Loucy (cell line): ENCODE results near the gene ALS2.

ENCODE experiments used
- H2AFZ ChIP-seq: fragments of 200-600 bp; sonication (generic); 2 replicates; pipeline ENCODE4 v1.6.0; 2016; ENCODE audit warnings: antibody characterized with exemption, mild to moderate bottlenecking, low read length, moderate library complexity
- H3F3A ChIP-seq: fragments of 200-600 bp; 2 replicates; pipeline ENCODE4 v1.6.0; 2016; ENCODE audit warnings: antibody characterized with exemption, low read depth, mild to moderate bottlenecking
- H3K27me3 ChIP-seq: fragments of 200-600 bp; sonication (generic); 2 replicates; pipeline ENCODE4 v1.6.1; 2014; ENCODE audit warnings: low read length, mild to moderate bottlenecking; ENCODE audit not compliant: insufficient read depth, poor library complexity, severe bottlenecking
- H3K36me3 ChIP-seq: fragments of 200-600 bp; sonication (generic); 2 replicates; pipeline ENCODE4 v1.6.1; 2016; ENCODE audit warnings: low read length; ENCODE audit not compliant: insufficient read depth
- H3K4me1 ChIP-seq: fragments of 200-600 bp; sonication (generic); 2 replicates; pipeline ENCODE4 v1.5.1; 2014; ENCODE audit warnings: low read length, mild to moderate bottlenecking; ENCODE audit not compliant: insufficient read depth, poor library complexity, severe bottlenecking
- H3K4me2 ChIP-seq: fragments of 200-600 bp; sonication (generic); 2 replicates; pipeline ENCODE4 v1.6.0; 2014; ENCODE audit warnings: antibody characterized with exemption, low read length, low read depth, mild to moderate bottlenecking; ENCODE audit not compliant: poor library complexity, severe bottlenecking
- H3K4me3 ChIP-seq: fragments of 200-600 bp; sonication (generic); 2 replicates; pipeline ENCODE4 v1.5.1; 2014; ENCODE audit warnings: low read length, mild to moderate bottlenecking, mixed read lengths; ENCODE audit not compliant: poor library complexity, severe bottlenecking
- H3K79me2 ChIP-seq: fragments of 200-600 bp; sonication (generic); 2 replicates; pipeline ENCODE4 v1.6.1; 2014; ENCODE audit warnings: low read length; ENCODE audit not compliant: insufficient read depth
- H3K9ac ChIP-seq: fragments of 200-600 bp; sonication (generic); 2 replicates; pipeline ENCODE4 v1.6.0; 2014; ENCODE audit warnings: mild to moderate bottlenecking, low read depth, low read length, moderate library complexity; ENCODE audit not compliant: poor library complexity, severe bottlenecking
- H3K9me2 ChIP-seq: fragments of 200-600 bp; sonication (generic); replicated peaks from 2 replicates; pipeline ENCODE4 v1.6.1; 2016; ENCODE audit warnings: low read depth, low read length, mixed read lengths
- H3K9me3 ChIP-seq: fragments of 200-600 bp; sonication (generic); 2 replicates; pipeline ENCODE4 v1.6.1; 2014; ENCODE audit warnings: mild to moderate bottlenecking, antibody characterized with exemption, low read length, low read depth; ENCODE audit not compliant: insufficient read depth
- H4K20me1 ChIP-seq: fragments of 200-600 bp; sonication (generic); 2 replicates; pipeline ENCODE4 v1.6.0; 2014; ENCODE audit warnings: antibody characterized with exemption, low read length, mild to moderate bottlenecking; ENCODE audit not compliant: insufficient read depth, poor library complexity, severe bottlenecking
- EZH2phosphoT487 ChIP-seq: fragments of 200-600 bp; IDR thresholded peaks from 2 replicates; pipeline ENCODE4 v1.6.1; 2018; ENCODE audit warnings: antibody characterized with exemption, mild to moderate bottlenecking, moderate library complexity, borderline replicate concordance
- TF ChIP-seq, protein P1 (sequence below): fragments of 200-600 bp; sonication (generic); conservative IDR thresholded peaks from 2 replicates; pipeline ENCODE4 v1.5.1; 2014; ENCODE audit warnings: mild to moderate bottlenecking, antibody characterized with exemption, low read length

ALS2 gene

DNA sequence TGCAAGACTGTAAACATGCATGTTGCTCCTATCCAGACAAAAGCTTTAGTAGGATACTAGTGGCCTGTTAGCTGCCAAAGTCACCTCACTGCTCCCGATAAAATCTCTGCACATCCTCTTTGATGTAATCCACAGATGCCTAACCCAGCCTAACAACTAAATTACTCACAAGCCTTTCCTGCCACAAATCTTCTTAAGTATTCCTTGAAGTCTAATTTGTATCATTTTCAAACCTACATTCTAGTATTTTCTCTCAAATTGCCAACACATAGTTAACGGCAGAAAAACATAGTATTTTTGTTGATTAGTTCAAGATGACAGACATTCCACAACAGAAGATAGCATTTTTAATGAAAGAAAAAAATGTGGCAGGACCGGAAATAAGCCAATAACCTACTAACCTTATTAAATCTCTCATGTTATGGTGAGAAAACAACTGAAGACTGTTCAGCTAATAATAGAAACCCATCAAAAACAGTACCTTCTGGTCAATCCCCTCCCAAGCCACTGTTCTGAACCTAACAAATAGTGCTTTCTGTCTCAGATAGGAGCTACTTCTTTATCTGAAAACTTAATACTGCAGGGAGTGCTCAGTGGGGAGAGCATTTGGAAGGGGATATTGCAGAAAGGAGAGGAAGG is 82.0 kb downstream of the ALS2 start, which contains the start of gene MPP4:
MPP4 (minus strand) TSS at position 57 of the 639 bp plus-strand sequence. CDS start 4,690 bp downstream, outside the sequence.
- no peaks in the 10 kb centered on the region for H3K79me2 ChIP-seq
- no peaks in the 10 kb centered on the region for H3F3A ChIP-seq
- H3K27me3 ChIP-seq: no peaks in the 10 kb centered on the region
- no peak within 1 kb of the TSS for H3K9ac ChIP-seq
- no peaks in the 10 kb centered on the region for H3K36me3 ChIP-seq
- no peaks in the 10 kb centered on the region for H3K9me3 ChIP-seq
- no peaks in the 10 kb centered on the region for H4K20me1 ChIP-seq
- no peak within 1 kb of the TSS for H2AFZ ChIP-seq
- H3K9me2 ChIP-seq: no peaks in the 10 kb centered on the region
- H3K4me1 ChIP-seq: no peaks in the 10 kb centered on the region
- H3K4me3 ChIP-seq: no peak within 1 kb of the TSS
- no peak for TF ChIP-seq EZH2phosphoT487
- TF ChIP-seq, protein P1, sequence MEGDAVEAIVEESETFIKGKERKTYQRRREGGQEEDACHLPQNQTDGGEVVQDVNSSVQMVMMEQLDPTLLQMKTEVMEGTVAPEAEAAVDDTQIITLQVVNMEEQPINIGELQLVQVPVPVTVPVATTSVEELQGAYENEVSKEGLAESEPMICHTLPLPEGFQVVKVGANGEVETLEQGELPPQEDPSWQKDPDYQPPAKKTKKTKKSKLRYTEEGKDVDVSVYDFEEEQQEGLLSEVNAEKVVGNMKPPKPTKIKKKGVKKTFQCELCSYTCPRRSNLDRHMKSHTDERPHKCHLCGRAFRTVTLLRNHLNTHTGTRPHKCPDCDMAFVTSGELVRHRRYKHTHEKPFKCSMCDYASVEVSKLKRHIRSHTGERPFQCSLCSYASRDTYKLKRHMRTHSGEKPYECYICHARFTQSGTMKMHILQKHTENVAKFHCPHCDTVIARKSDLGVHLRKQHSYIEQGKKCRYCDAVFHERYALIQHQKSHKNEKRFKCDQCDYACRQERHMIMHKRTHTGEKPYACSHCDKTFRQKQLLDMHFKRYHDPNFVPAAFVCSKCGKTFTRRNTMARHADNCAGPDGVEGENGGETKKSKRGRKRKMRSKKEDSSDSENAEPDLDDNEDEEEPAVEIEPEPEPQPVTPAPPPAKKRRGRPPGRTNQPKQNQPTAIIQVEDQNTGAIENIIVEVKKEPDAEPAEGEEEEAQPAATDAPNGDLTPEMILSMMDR: no peak
- no peak within 1 kb of the TSS for H3K4me2 ChIP-seq

DNA sequence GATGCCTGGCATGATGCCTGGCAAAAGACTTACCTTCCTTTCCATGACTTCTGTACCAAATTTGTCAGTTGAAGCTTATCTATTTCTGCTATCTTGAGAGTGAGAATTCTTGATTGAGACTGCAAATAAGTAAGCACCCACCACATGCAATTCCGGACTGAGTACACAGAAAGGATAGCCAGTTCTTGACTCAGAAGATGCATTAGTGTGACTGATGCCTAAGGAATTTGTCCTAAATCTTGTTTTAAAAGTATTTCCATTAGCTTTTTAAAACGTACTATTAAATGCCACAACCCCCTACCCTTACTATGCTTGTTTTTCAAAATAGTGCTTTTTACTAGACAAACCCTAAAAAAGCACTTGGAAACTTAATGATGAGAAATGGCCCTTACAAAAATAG is 82.8 kb downstream of the ALS2 start:
- TF ChIP-seq EZH2phosphoT487: no peak
- TF ChIP-seq, protein P1: no peak
- Histone ChIP-seq H2AFZ (no peak overlapping the region), H3K4me1 (no peaks in the 10 kb centered on the region), H3K9ac (no peak overlapping the region), H3K79me2 (no peaks in the 10 kb centered on the region), H3K4me2 (no peak overlapping the region), H3K9me2 (no peaks in the 10 kb centered on the region), H3F3A (no peaks in the 10 kb centered on the region), H3K27me3 (no peaks in the 10 kb centered on the region), H3K4me3 (no peak overlapping the region), H4K20me1 (no peaks in the 10 kb centered on the region), H3K36me3 (no peaks in the 10 kb centered on the region), H3K9me3 (no peaks in the 10 kb centered on the region)

DNA sequence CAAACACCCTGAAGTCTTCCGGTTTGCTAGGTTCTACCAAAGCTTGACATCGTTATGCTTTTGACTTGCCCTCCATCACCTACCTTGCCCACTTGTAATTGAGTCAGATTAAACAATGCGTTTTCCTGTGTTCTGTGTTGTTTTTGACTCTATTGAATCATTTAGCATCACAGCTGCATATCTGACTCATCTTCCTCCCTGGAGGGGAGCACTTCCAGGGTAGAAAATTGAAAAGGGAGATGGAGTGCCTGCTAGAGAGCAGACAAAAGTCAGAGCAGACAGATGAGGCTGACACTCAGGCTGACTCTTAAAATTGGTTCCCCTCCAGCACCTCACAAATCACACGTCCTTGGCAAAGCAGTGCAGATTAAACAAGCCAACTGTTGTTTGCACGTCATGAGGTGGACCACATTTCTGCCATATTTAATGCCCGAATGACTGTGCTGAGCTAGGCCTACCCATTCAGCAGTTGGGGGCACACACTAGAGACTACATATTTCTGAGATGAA is 84.5 kb downstream of the ALS2 start:
- H3K4me3 ChIP-seq: no peak overlapping the region
- no peaks in the 10 kb centered on the region for H3F3A ChIP-seq
- no peaks in the 10 kb centered on the region for H3K36me3 ChIP-seq
- no peak overlapping the region for H3K9ac ChIP-seq
- H2AFZ ChIP-seq: no peak overlapping the region
- H3K9me3 ChIP-seq: no peaks in the 10 kb centered on the region
- no peaks in the 10 kb centered on the region for H3K27me3 ChIP-seq
- no peaks in the 10 kb centered on the region for H3K9me2 ChIP-seq
- no peaks in the 10 kb centered on the region for H4K20me1 ChIP-seq
- no peaks in the 10 kb centered on the region for H3K79me2 ChIP-seq
- H3K4me1 ChIP-seq: no peaks in the 10 kb centered on the region
- TF ChIP-seq, protein P1: no peak
- no peak for TF ChIP-seq EZH2phosphoT487
- H3K4me2 ChIP-seq: no peak overlapping the region
